Neural cell (in vitro differentiated cells): ENCODE results near the gene NFAT5.
"Not testable (repeated sequence)": the region's sequence is repeated elsewhere in the genome, so short reads cannot be mapped to it uniquely, and the experiment has no call there.

ENCODE experiments used
- CTCF ChIP-seq: fragments of 450-650 bp; IDR thresholded peaks from 2 replicates; pipeline ENCODE4 v1.5.1; 2014; ENCODE audit warnings: antibody characterized with exemption, mild to moderate bottlenecking, moderate library complexity; ENCODE audit not compliant: poor library complexity, severe bottlenecking
- EP300 ChIP-seq: fragments of 450-650 bp; conservative IDR thresholded peaks from 2 replicates; pipeline ENCODE4 v1.6.1; 2014; ENCODE audit warnings: antibody characterized with exemption, mild to moderate bottlenecking, moderate library complexity; ENCODE audit not compliant: poor library complexity, severe bottlenecking
- POLR2AphosphoS5 ChIP-seq: IDR thresholded peaks from 2 replicates; pipeline ENCODE4 v1.6.1; 2012
- RAD21 ChIP-seq: fragments of 450-650 bp; conservative IDR thresholded peaks from 2 replicates; pipeline ENCODE4 v1.6.1; 2014; ENCODE audit warnings: antibody characterized with exemption, mild to moderate bottlenecking, moderate library complexity
- REST ChIP-seq: IDR thresholded peaks from 2 replicates; pipeline ENCODE4 v1.6.1; 2012; ENCODE audit warnings: borderline replicate concordance
- TAF1 ChIP-seq: IDR thresholded peaks from 2 replicates; pipeline ENCODE4 v1.6.1; 2012; ENCODE audit warnings: low read depth

- TF ChIP-seq CTCF, TAF1, REST, POLR2AphosphoS5, RAD21, EP300: not testable (repeated sequence)
These were observed 4.4 kb upstream of the NFAT5 start for GRCh38 chr16:69561367-69561766.
